ENCODE results near the gene NR6A1. TPM values are rescaled to one million over a fixed set of nuclear protein-coding genes. Genes with fewer than 3 reads are reported as not detected.
A peak's percentile ranks its signal among the peaks of the same experiment; 100 is the strongest.

NR6A1 gene
- total and polyA plus RNA-seq, 2 experiments from 2014 or later: 44.2 to 139 TPM

- TF ChIP-seq POLR2AphosphoS5 (IDR thresholded peaks at IDR 0.05; ENCODE audit: low read depth) (no peak), NANOG (IDR thresholded peaks at IDR 0.05; ENCODE audit: borderline replicate concordance) (no peak), EZH2 (IDR thresholded peaks at IDR 0.05; ENCODE audit: low read depth, unreplicated experiment) (no peak)
- TF ChIP-seq, protein P1, sequence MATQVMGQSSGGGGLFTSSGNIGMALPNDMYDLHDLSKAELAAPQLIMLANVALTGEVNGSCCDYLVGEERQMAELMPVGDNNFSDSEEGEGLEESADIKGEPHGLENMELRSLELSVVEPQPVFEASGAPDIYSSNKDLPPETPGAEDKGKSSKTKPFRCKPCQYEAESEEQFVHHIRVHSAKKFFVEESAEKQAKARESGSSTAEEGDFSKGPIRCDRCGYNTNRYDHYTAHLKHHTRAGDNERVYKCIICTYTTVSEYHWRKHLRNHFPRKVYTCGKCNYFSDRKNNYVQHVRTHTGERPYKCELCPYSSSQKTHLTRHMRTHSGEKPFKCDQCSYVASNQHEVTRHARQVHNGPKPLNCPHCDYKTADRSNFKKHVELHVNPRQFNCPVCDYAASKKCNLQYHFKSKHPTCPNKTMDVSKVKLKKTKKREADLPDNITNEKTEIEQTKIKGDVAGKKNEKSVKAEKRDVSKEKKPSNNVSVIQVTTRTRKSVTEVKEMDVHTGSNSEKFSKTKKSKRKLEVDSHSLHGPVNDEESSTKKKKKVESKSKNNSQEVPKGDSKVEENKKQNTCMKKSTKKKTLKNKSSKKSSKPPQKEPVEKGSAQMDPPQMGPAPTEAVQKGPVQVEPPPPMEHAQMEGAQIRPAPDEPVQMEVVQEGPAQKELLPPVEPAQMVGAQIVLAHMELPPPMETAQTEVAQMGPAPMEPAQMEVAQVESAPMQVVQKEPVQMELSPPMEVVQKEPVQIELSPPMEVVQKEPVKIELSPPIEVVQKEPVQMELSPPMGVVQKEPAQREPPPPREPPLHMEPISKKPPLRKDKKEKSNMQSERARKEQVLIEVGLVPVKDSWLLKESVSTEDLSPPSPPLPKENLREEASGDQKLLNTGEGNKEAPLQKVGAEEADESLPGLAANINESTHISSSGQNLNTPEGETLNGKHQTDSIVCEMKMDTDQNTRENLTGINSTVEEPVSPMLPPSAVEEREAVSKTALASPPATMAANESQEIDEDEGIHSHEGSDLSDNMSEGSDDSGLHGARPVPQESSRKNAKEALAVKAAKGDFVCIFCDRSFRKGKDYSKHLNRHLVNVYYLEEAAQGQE (IDR thresholded peaks at IDR 0.05; ENCODE audit: unreplicated experiment): no peak
Measured at GRCh38 chr9:124747065-124747464, 24.0 kb downstream of the NR6A1 start (continued).

DNA sequence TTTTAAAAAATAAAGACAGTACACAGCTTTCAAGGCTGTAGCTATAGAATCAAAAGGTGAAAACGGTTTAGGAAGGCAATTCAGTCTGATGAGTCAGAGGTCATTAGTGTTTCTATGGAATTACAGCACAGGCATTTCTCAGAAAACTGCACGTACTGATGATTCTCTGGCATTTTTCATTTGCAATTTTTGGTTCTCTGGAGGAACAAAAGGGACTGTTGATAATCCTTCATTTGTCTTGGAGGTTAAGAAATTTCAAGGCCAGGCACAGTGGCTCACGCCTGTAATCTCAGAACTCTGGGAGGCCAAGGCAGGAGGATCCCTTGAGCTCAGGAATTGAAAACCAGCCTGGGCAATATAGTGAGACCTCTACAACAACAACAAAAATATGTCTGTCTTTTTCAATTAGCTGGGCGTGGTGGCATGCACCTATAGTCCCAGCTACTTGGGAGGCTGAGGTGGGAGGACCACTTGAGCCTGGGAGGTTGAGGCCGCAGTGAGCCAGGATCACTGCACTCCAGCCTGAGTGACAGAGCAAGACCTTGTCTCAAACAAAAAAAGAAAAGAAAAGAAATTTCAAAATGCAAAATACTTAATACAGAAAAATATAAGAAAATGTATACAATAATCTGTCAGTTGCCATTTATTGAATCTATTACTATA, 27.3 kb downstream of the NR6A1 start:
- H3K27me3 Mint-ChIP-seq (ENCODE audit: insufficient read depth, low read depth, poor library complexity): peaks cover 1% of the 10 kb centered on the region
- H4K20me1 ChIP-seq (replicated peaks; ENCODE audit: insufficient read depth): peaks cover 10% of the 10 kb centered on the region
- H3K4me1 ChIP-seq (ENCODE audit: insufficient read depth): 0 out of 2 replicates have a peak, but pooled peaks cover 5% of the 10 kb centered on the region
- H3K4me1 Mint-ChIP-seq: peaks cover 39% of the 10 kb centered on the region
- DNase-seq (ENCODE audit: low spot score) (no peak), ATAC-seq (no peak)
- no peak overlapping the region for H2AFZ ChIP-seq
- H3K9me3 Mint-ChIP-seq: no peaks in the 10 kb centered on the region
- H3K27ac ChIP-seq (ENCODE audit: low read depth): no peak overlapping the region
- no peak overlapping the region for H3K4me3 ChIP-seq
- no peaks in the 10 kb centered on the region for H3K36me3 ChIP-seq (ENCODE audit: insufficient read depth)
- TF ChIP-seq ZNF114 (CRISPR knock-in tag; IDR thresholded peaks at IDR 0.05) (no peak), EZH2 (IDR thresholded peaks at IDR 0.05; ENCODE audit: low read depth, unreplicated experiment) (no peak), ZNF331 (CRISPR knock-in tag; IDR thresholded peaks at IDR 0.05; ENCODE audit: low read depth) (no peak)
- TF ChIP-seq, protein P2, sequence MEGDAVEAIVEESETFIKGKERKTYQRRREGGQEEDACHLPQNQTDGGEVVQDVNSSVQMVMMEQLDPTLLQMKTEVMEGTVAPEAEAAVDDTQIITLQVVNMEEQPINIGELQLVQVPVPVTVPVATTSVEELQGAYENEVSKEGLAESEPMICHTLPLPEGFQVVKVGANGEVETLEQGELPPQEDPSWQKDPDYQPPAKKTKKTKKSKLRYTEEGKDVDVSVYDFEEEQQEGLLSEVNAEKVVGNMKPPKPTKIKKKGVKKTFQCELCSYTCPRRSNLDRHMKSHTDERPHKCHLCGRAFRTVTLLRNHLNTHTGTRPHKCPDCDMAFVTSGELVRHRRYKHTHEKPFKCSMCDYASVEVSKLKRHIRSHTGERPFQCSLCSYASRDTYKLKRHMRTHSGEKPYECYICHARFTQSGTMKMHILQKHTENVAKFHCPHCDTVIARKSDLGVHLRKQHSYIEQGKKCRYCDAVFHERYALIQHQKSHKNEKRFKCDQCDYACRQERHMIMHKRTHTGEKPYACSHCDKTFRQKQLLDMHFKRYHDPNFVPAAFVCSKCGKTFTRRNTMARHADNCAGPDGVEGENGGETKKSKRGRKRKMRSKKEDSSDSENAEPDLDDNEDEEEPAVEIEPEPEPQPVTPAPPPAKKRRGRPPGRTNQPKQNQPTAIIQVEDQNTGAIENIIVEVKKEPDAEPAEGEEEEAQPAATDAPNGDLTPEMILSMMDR (conservative IDR thresholded peaks at IDR 0.05; ENCODE audit: low read depth in 2 of 2): no peak
- H3K4me3 Mint-ChIP-seq: no peak overlapping the region
- H3K27me3 ChIP-seq (ENCODE audit: insufficient read depth): no peaks in the 10 kb centered on the region
- H3K9me2 ChIP-seq (ENCODE audit: insufficient read depth): no peaks in the 10 kb centered on the region
- no peak overlapping the region for H3K27ac Mint-ChIP-seq
- peaks cover 91% of the 10 kb centered on the region for H3K79me2 ChIP-seq (replicated peaks; ENCODE audit: insufficient read depth)
- no peaks in the 10 kb centered on the region for H3F3A ChIP-seq (replicated peaks; ENCODE audit: low read depth)
- peaks cover 21% of the 10 kb centered on the region for H3K36me3 Mint-ChIP-seq (ENCODE audit: low read depth)
- H3K4me2 ChIP-seq: no peak overlapping the region

DNA sequence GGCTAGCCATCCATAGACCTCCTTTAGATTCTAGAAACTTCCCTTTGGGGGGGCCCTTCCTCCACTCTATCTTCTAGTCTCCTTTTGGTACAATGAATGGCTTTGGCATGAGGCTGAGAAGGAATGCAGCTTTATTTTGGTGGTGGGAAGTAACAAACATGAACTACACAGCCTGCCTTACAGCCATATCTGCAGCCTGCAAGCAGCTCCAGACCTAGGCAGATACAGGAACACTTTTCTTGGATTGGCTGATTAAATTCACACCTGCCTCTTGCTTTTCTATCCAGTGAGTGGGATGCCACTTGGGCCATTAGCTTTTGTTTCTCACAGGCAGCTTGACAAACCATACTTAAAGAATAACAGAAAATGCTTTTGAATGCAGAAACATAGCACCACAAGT, 28.2 kb downstream of the NR6A1 start:
- Histone ChIP-seq H3K4me2 (no peak overlapping the region), H3K27ac (ENCODE audit: low read depth) (peak overlapping the region; percentile 41; the same call in 1 of the 2 replicates), H3K9me2 (ENCODE audit: insufficient read depth) (no peaks in the 10 kb centered on the region), H4K20me1 (replicated peaks; ENCODE audit: insufficient read depth) (peaks cover 10% of the 10 kb centered on the region), H3F3A (replicated peaks; ENCODE audit: low read depth) (no peaks in the 10 kb centered on the region), H3K36me3 (ENCODE audit: insufficient read depth) (no peaks in the 10 kb centered on the region), H3K27me3 (ENCODE audit: insufficient read depth) (no peaks in the 10 kb centered on the region), H3K4me3 (no peak overlapping the region), H3K4me1 (ENCODE audit: insufficient read depth) (0 out of 2 replicates have a peak, but pooled peaks cover 4% of the 10 kb centered on the region), H2AFZ (no peak overlapping the region), H3K79me2 (replicated peaks; ENCODE audit: insufficient read depth) (peaks cover 87% of the 10 kb centered on the region)
- peaks cover 1% of the 10 kb centered on the region for H3K27me3 Mint-ChIP-seq (ENCODE audit: insufficient read depth, low read depth, poor library complexity)
- peaks cover 35% of the 10 kb centered on the region for H3K4me1 Mint-ChIP-seq
- H3K27ac Mint-ChIP-seq: peak overlapping the region; percentile 50; the same call in 1 of the 2 replicates
- H3K4me3 Mint-ChIP-seq: no peak overlapping the region
- DNase-seq (ENCODE audit: low spot score) (no peak), ATAC-seq (no peak; the same call in 2 of the 3 replicates)
- H3K36me3 Mint-ChIP-seq (ENCODE audit: low read depth): peaks cover 25% of the 10 kb centered on the region
- H3K9me3 Mint-ChIP-seq: no peaks in the 10 kb centered on the region
- TF ChIP-seq, protein P1 (IDR thresholded peaks at IDR 0.05; ENCODE audit: unreplicated experiment): no peak
- TF ChIP-seq ETS1 (IDR thresholded peaks at IDR 0.05) (no peak), NANOG (IDR thresholded peaks at IDR 0.05; ENCODE audit: borderline replicate concordance) (no peak), ZNF114 (CRISPR knock-in tag; IDR thresholded peaks at IDR 0.05) (no peak), ZNF331 (CRISPR knock-in tag; IDR thresholded peaks at IDR 0.05; ENCODE audit: low read depth) (no peak)
- TF ChIP-seq, protein P2 (conservative IDR thresholded peaks at IDR 0.05; ENCODE audit: low read depth in 2 of 2): no peak
